K562 (cell line): ENCODE measurements around the gene TRA2B. TPM values are rescaled to one million over a fixed set of nuclear protein-coding genes. Genes with fewer than 3 reads are reported as not detected.

Experiments used
- BACH1 ChIP-seq: fragments of 200-800 bp; sonication (Bioruptor generic); IDR thresholded peaks from 2 replicates; pipeline ENCODE4 v1.6.1; 2016; ENCODE audit warnings: missing genetic modification characterization, missing compliant biosample characterization
- CREB3 ChIP-seq: fragments of 450-650 bp; conservative IDR thresholded peaks from 2 replicates; pipeline ENCODE4 v1.6.1; 2016; ENCODE audit warnings: missing genetic modification characterization, low read depth, mild to moderate bottlenecking, missing compliant biosample characterization, moderate library complexity
- CUX1 ChIP-seq: fragments of 200-800 bp; sonication (Bioruptor generic); IDR thresholded peaks from 2 replicates; pipeline ENCODE4 v1.6.1; 2016; ENCODE audit warnings: missing genetic modification characterization, missing compliant biosample characterization
- DIDO1 ChIP-seq: fragments of 450-650 bp; IDR thresholded peaks from 2 replicates; pipeline ENCODE4 v1.6.1; 2016; ENCODE audit warnings: low read depth, missing biosample characterization, missing genetic modification characterization
- FOXK2 ChIP-seq, 2 experiments: fragments of 450-650 bp; IDR thresholded peaks in 1 of 2; conservative IDR thresholded peaks in 1 of 2; 2 replicates each; pipeline ENCODE4 v1.6.1; 2016; ENCODE audit warnings: low read depth in 2 of 2, mild to moderate bottlenecking in 1 of 2
- ID3 ChIP-seq, 2 experiments: fragments of 250-450 bp in 1 of 2; fragments of 450-650 bp in 1 of 2; sonication (Bioruptor Pico) in 1 of 2; IDR thresholded peaks; 2 replicates each; pipeline versions ENCODE4 v1.6.1 to v1.8.0; 2016 to 2021; ENCODE audit warnings: mild to moderate bottlenecking in 2 of 2, moderate library complexity in 2 of 2, missing compliant biosample characterization in 1 of 2, missing genetic modification characterization in 1 of 2
- KDM5B ChIP-seq: fragments of 200-600 bp; sonication (generic); IDR thresholded peaks from 2 replicates; pipeline ENCODE4 v1.6.1; 2012; ENCODE audit warnings: low read depth, mild to moderate bottlenecking, moderate library complexity, low read length, control low read depth, inconsistent platforms; ENCODE audit not compliant: insufficient replicate concordance
- MTA2 ChIP-seq: fragments of 450-650 bp; IDR thresholded peaks from 2 replicates; pipeline ENCODE4 v1.6.1; 2016; ENCODE audit warnings: low read depth
- PHB2 ChIP-seq: fragments of 450-650 bp; IDR thresholded peaks from 2 replicates; pipeline ENCODE4 v1.6.1; 2017; ENCODE audit warnings: low read depth
- RBM14 ChIP-seq: fragments of 200-400 bp; formaldehyde crosslinking; IDR thresholded peaks from 2 replicates; pipeline ENCODE4 v1.6.1; 2018; ENCODE audit warnings: low read depth, mild to moderate bottlenecking, low read length, moderate library complexity, borderline replicate concordance; ENCODE audit not compliant: insufficient read depth
- RUNX1 ChIP-seq: sonication (generic); IDR thresholded peaks from 2 replicates; pipeline ENCODE4 v1.6.1; 2016; ENCODE audit warnings: antibody characterized with exemption, low read depth
- SMARCA4 ChIP-seq: fragments of 450-650 bp; IDR thresholded peaks from 2 replicates; pipeline ENCODE4 v1.6.1; 2016
- ZNF3 ChIP-seq: fragments of 250-450 bp; sonication (Bioruptor Pico); IDR thresholded peaks from 2 replicates; pipeline ENCODE4 v1.5.0; 2021; ENCODE audit warnings: mild to moderate bottlenecking, moderate library complexity
- polyA plus RNA-seq, 8 experiments: library from polyadenylated mRNA; depleted of rRNA in 4 of 8; stranded (reverse) in 5 of 8; unstranded in 3 of 8; fragments of >200 nt; fragmentation: Nextera tagmentation in 2 of 8; fragmentation: Illumina TruSeq in 1 of 8; extraction: Ambion mirVana in 2 of 8; extraction: Trizol in 1 of 8; gene quantifications; 2 replicates each; pipeline versions ENCODE4 v1.2.1 to v1.2.3, GENCODE V29; 2011 to 2014; ENCODE audit warnings: inconsistent platforms in 1 of 8, missing spikeins in 1 of 8
- total RNA-seq, 7 experiments: library from RNA; depleted of rRNA in 6 of 7; stranded (reverse); fragments of >200 nt in 6 of 7; fragmentation: Illumina TruSeq in 2 of 7; extraction: Trizol in 2 of 7; gene quantifications; 2 replicates each; pipeline versions ENCODE4 v1.2.1 to v1.2.3, GENCODE V29; 2011 to 2021; ENCODE audit warnings: low replicate concordance in 1 of 7
- TF ChIP-seq, protein P1 (sequence below): sonication (generic); formaldehyde crosslinking; IDR thresholded peaks from 2 replicates; pipeline ENCODE4 v1.4.0; 2020; ENCODE audit warnings: mild to moderate bottlenecking, missing genetic modification reagents
- TF ChIP-seq, protein P2 (sequence below): sonication (generic); formaldehyde crosslinking; IDR thresholded peaks from 2 replicates; pipeline ENCODE4 v1.8.1; 2023; ENCODE audit warnings: mild to moderate bottlenecking, missing genetic modification reagents

Gene TRA2B
- total and polyA plus RNA-seq, 9 of the 15 experiments (the other 6 are each of a cell fraction or from before 2014, with no cell fraction given): 105 to 411 (median 278) TPM

GRCh38 chr3:185976977-185977678 lies 39.3 kb upstream of the TRA2B start (continued):
- TF ChIP-seq, protein P1, sequence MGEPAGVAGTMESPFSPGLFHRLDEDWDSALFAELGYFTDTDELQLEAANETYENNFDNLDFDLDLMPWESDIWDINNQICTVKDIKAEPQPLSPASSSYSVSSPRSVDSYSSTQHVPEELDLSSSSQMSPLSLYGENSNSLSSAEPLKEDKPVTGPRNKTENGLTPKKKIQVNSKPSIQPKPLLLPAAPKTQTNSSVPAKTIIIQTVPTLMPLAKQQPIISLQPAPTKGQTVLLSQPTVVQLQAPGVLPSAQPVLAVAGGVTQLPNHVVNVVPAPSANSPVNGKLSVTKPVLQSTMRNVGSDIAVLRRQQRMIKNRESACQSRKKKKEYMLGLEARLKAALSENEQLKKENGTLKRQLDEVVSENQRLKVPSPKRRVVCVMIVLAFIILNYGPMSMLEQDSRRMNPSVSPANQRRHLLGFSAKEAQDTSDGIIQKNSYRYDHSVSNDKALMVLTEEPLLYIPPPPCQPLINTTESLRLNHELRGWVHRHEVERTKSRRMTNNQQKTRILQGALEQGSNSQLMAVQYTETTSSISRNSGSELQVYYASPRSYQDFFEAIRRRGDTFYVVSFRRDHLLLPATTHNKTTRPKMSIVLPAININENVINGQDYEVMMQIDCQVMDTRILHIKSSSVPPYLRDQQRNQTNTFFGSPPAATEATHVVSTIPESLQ (CRISPR knock-in tag): peak; percentile 79
- TF ChIP-seq, protein P2, sequence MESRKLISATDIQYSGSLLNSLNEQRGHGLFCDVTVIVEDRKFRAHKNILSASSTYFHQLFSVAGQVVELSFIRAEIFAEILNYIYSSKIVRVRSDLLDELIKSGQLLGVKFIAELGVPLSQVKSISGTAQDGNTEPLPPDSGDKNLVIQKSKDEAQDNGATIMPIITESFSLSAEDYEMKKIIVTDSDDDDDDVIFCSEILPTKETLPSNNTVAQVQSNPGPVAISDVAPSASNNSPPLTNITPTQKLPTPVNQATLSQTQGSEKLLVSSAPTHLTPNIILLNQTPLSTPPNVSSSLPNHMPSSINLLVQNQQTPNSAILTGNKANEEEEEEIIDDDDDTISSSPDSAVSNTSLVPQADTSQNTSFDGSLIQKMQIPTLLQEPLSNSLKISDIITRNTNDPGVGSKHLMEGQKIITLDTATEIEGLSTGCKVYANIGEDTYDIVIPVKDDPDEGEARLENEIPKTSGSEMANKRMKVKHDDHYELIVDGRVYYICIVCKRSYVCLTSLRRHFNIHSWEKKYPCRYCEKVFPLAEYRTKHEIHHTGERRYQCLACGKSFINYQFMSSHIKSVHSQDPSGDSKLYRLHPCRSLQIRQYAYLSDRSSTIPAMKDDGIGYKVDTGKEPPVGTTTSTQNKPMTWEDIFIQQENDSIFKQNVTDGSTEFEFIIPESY (CRISPR knock-in tag): 0 out of 2 replicates have a peak, but pooled peaks have one; percentile 19
- TF ChIP-seq KDM5B (no peak), CUX1 (CRISPR knock-in tag) (no peak), BACH1 (tag) (0 out of 2 replicates have a peak, but pooled peaks have one; percentile 26), FOXK2 (conservative IDR thresholded peaks at IDR 0.05 in 1 of 2, IDR thresholded peaks at IDR 0.05 in 1 of 2; ENCODE audit: low read depth in 2 of 2) (peak in 1 of 2 experiments; percentile 42; a peak in 1 of 4 replicates), RUNX1 (peak; percentile 86; the same call in 1 of the 2 replicates), SMARCA4 (peak; percentile 92), RBM14 (no peak), ZNF3 (CRISPR knock-in tag) (no peak), PHB2 (peak; percentile 67; the same call in 1 of the 2 replicates), DIDO1 (0 out of 2 replicates have a peak, but pooled peaks have one; percentile 31), ID3 (CRISPR knock-in tag; IDR thresholded peaks at IDR 0.05) (no peak), ID3 (tag; IDR thresholded peaks at IDR 0.05) (0 out of 2 replicates have a peak, but pooled peaks have one; percentile 20), MTA2 (peak; percentile 93), CREB3 (tag) (no peak)
